Measurements from ENCODE around the gene PIGP.

PIGP gene

GRCh38 chr21:37026499-37026898 lies 46.4 kb downstream of the PIGP start:
- Mint-ChIP-seq H3K4me1 (ENCODE audit: low read depth in 2 of 2) (no peaks in the 10 kb centered on the region), H3K27me3 (peaks cover 0 to 7% of the 10 kb centered on the region in 2 donors), H3K27ac (no peak overlapping the region), H3K36me3 (ENCODE audit: insufficient read depth) (no peaks in the 10 kb centered on the region), H3K9me3 (peaks cover 0 to 3% of the 10 kb centered on the region in 2 donors), H3K4me3 (no peak overlapping the region)
- ATAC-seq (replicated peaks) (no peak), DNase-seq (no peak)

- Mint-ChIP-seq H3K9me3 (no peaks in the 10 kb centered on the region), H3K4me3 (no peak overlapping the region), H3K27me3 (peaks cover 14 to 22% of the 10 kb centered on the region in 2 donors), H3K27ac (no peak overlapping the region), H3K36me3 (ENCODE audit: insufficient read depth) (no peaks in the 10 kb centered on the region), H3K4me1 (ENCODE audit: low read depth in 2 of 2) (no peaks in the 10 kb centered on the region)
- ATAC-seq (replicated peaks), result no peak
- no peak for DNase-seq
Observed at GRCh38 chr21:37017951-37018679, 54.8 kb downstream of the PIGP start.

Measured in effector memory CD8-positive, alpha-beta T cell (primary cell).